GM18505 (cell line): Measurements from ENCODE around the gene AQP3.

Source experiments
- ATAC-seq: cut with Tn5 transposase; IDR thresholded peaks from one replicate; pipeline ENCODE4 v1.9.1; 2021; ENCODE audit not compliant: unreplicated experiment
- POLR2A ChIP-seq: IDR thresholded peaks from 4 replicates; pipeline ENCODE4 v1.6.1; 2011; ENCODE audit warnings: borderline replicate concordance; ENCODE audit not compliant: insufficient read depth, insufficient read length; ENCODE audit errors: extremely low read depth

AQP3 gene

GRCh38 chr9:33453999-33454660 is 6.7 kb upstream of the AQP3 start:
- no peak for ATAC-seq

GRCh38 chr9:33453286-33453860 is 6.0 kb upstream of the AQP3 start:
- no peak for ATAC-seq
- no peak for TF ChIP-seq POLR2A

More at GRCh38 chr9:33453999-33454660, 6.7 kb upstream of the AQP3 start:
- no peak for TF ChIP-seq POLR2A

- no peak for TF ChIP-seq POLR2A
These were observed 5.5 kb upstream of the AQP3 start for GRCh38 chr9:33452828-33453271.

GRCh38 chr9:33450621-33451146 is 3.3 kb upstream of the AQP3 start:
- no peak for TF ChIP-seq POLR2A
- no peak for ATAC-seq

More at GRCh38 chr9:33452828-33453271, 5.5 kb upstream of the AQP3 start:
- no peak for ATAC-seq

GRCh38 chr9:33449715-33450114 is 2.3 kb upstream of the AQP3 start:
- no peak for ATAC-seq
- TF ChIP-seq POLR2A, result no peak

GRCh38 chr9:33447799-33448553 is 583 bp upstream of the AQP3 start:
- no peak for TF ChIP-seq POLR2A
- ATAC-seq, result no peak

- no peak for TF ChIP-seq POLR2A
- ATAC-seq, result peak; percentile 88
These were observed 1.0 kb downstream of the AQP3 start for GRCh38 chr9:33446240-33446945.

GRCh38 chr9:33445389-33446239 is 1.8 kb downstream of the AQP3 start:
- ATAC-seq, result no peak
- no peak for TF ChIP-seq POLR2A

- no peak for ATAC-seq
- no peak for TF ChIP-seq POLR2A
These were observed 3.8 kb downstream of the AQP3 start for GRCh38 chr9:33443464-33444154.

- no peak for ATAC-seq
These were observed 4.3 kb downstream of the AQP3 start for GRCh38 chr9:33443047-33443446.

GRCh38 chr9:33442125-33442524 is 5.3 kb downstream of the AQP3 start:
- no peak for TF ChIP-seq POLR2A
- no peak for ATAC-seq

More at GRCh38 chr9:33443047-33443446, 4.3 kb downstream of the AQP3 start:
- TF ChIP-seq POLR2A, result no peak

GRCh38 chr9:33440609-33441008 is 6.8 kb downstream of the AQP3 start:
- no peak for TF ChIP-seq POLR2A
- ATAC-seq, result no peak
